Ishikawa (cell line): Measurements from ENCODE around the gene PLCB3.
A peak's percentile ranks its signal among the peaks of the same experiment; 100 is the strongest.

Experiments
- CEBPB ChIP-seq: IDR thresholded peaks from 2 replicates; pipeline ENCODE4 v1.6.1; 2012
- CREB1 ChIP-seq: IDR thresholded peaks from 2 replicates; pipeline ENCODE4 v1.6.1; 2012; ENCODE audit warnings: low read depth
- EGR1 ChIP-seq: IDR thresholded peaks from 2 replicates; pipeline ENCODE4 v1.6.1; 2012
- EP300 ChIP-seq: IDR thresholded peaks from 2 replicates; pipeline ENCODE4 v1.6.1; 2012; ENCODE audit warnings: borderline replicate concordance
- FOXM1 ChIP-seq: IDR thresholded peaks from 2 replicates; pipeline ENCODE4 v1.6.1; 2012; ENCODE audit warnings: low read depth, borderline replicate concordance
- NFIC ChIP-seq: IDR thresholded peaks from 2 replicates; pipeline ENCODE4 v1.6.1; 2012
- RAD21 ChIP-seq: IDR thresholded peaks from 2 replicates; pipeline ENCODE4 v1.6.1; 2012; ENCODE audit warnings: low read depth
- TAF1 ChIP-seq: IDR thresholded peaks from 2 replicates; pipeline ENCODE4 v1.6.1; 2012; ENCODE audit warnings: low read depth, mild to moderate bottlenecking
- TCF12 ChIP-seq: IDR thresholded peaks from 2 replicates; pipeline ENCODE4 v1.6.1; 2012; ENCODE audit warnings: low read depth
- TEAD4 ChIP-seq: IDR thresholded peaks from 2 replicates; pipeline ENCODE4 v1.6.1; 2012
- YY1 ChIP-seq: IDR thresholded peaks from 2 replicates; pipeline ENCODE4 v1.6.1; 2012; ENCODE audit warnings: low read depth
- ZBTB7A ChIP-seq: IDR thresholded peaks from 2 replicates; pipeline ENCODE4 v1.6.1; 2012; ENCODE audit warnings: low read depth
- TF ChIP-seq, protein P1 (sequence below): IDR thresholded peaks from 2 replicates; pipeline ENCODE4 v1.6.1; 2012
- TF ChIP-seq, protein P2 (sequence below): IDR thresholded peaks from 2 replicates; pipeline ENCODE4 v1.6.1; 2012
- TF ChIP-seq, protein P3 (sequence below): IDR thresholded peaks from 2 replicates; pipeline ENCODE4 v1.6.1; 2012; ENCODE audit warnings: low read depth, mild to moderate bottlenecking

The PLCB3 gene

DNA sequence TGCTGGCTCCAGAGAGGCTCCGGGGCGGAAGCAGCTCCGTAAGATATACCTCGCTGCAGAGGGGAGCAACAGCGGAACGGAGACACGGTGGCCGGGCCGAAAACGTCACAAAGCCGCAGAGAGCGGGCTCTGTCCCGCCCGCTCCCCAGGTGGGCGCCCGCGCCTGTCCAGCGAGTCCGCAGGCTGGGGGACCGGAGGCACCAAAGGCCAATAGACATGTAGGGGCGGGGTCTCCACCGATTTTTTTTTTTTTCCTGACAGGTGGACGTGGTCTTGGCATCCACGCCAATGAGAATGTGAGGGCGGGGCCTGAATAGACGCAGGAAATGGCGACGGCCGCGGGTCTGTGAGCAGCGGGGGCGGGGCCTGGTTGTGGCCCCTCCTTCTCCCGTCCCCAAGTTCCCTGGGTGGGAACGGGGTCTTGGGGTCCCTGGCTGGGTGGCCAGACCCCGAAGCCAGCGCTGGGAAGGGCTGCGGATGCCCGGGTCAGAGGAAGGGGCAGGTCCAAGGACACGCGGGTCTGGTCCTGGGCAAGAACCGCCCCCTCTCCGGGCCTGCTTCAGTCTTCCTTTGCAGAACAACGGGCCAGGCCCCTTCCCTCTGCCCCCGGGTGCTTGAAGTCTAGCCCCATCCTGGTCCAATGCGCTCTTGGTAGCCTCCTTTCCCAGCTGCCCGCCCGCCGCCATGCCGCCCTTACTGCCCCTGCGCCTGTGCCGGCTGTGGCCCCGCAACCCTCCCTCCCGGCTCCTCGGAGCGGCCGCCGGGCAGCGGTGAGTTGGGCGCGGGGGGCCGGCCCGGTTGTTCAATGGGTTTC, 21.0 kb upstream of the PLCB3 start, which contains the start of gene DNAJC4:
Gene DNAJC4 (plus strand): TSS at position 378 of the 814 bp plus-strand sequence. CDS start 307 bp downstream, at position 685.
- TF ChIP-seq, protein P1, sequence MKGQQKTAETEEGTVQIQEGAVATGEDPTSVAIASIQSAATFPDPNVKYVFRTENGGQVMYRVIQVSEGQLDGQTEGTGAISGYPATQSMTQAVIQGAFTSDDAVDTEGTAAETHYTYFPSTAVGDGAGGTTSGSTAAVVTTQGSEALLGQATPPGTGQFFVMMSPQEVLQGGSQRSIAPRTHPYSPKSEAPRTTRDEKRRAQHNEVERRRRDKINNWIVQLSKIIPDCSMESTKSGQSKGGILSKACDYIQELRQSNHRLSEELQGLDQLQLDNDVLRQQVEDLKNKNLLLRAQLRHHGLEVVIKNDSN: no peak
- TF ChIP-seq RAD21 (no peak), EP300 (no peak), CEBPB (no peak), FOXM1 (no peak), CREB1 (peak; percentile 44), EGR1 (0 out of 2 replicates have a peak, but pooled peaks have one; percentile 20), TAF1 (peak; percentile 55; the same call in 1 of the 2 replicates), TCF12 (peak; percentile 26; the same call in 1 of the 2 replicates), NFIC (no peak), ZBTB7A (peak; percentile 98), YY1 (peak; percentile 72), TEAD4 (no peak)
- TF ChIP-seq, protein P2, sequence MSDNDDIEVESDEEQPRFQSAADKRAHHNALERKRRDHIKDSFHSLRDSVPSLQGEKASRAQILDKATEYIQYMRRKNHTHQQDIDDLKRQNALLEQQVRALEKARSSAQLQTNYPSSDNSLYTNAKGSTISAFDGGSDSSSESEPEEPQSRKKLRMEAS: no peak; the same call in 1 of the 2 replicates
- TF ChIP-seq, protein P3, sequence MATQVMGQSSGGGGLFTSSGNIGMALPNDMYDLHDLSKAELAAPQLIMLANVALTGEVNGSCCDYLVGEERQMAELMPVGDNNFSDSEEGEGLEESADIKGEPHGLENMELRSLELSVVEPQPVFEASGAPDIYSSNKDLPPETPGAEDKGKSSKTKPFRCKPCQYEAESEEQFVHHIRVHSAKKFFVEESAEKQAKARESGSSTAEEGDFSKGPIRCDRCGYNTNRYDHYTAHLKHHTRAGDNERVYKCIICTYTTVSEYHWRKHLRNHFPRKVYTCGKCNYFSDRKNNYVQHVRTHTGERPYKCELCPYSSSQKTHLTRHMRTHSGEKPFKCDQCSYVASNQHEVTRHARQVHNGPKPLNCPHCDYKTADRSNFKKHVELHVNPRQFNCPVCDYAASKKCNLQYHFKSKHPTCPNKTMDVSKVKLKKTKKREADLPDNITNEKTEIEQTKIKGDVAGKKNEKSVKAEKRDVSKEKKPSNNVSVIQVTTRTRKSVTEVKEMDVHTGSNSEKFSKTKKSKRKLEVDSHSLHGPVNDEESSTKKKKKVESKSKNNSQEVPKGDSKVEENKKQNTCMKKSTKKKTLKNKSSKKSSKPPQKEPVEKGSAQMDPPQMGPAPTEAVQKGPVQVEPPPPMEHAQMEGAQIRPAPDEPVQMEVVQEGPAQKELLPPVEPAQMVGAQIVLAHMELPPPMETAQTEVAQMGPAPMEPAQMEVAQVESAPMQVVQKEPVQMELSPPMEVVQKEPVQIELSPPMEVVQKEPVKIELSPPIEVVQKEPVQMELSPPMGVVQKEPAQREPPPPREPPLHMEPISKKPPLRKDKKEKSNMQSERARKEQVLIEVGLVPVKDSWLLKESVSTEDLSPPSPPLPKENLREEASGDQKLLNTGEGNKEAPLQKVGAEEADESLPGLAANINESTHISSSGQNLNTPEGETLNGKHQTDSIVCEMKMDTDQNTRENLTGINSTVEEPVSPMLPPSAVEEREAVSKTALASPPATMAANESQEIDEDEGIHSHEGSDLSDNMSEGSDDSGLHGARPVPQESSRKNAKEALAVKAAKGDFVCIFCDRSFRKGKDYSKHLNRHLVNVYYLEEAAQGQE: no peak

DNA sequence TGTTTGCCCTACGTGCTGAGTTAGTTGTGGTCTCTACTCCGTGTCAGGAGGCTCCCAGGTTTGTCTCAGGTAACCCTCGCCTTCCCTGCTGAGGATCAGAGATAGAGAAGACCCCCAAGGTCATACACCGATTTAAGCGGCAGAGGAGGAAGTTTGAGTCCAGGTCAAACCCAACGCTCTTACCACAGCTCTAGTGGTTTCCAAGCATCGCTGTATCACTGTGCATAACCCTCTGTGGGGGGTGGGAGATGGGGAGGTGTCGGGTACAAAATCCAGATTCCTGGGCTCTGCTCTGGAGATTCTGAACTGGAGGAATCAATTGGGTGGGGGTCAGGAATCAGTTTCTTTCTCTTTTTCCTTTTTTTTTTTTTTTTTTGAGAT, 20.4 kb upstream of the PLCB3 start:
- TF ChIP-seq EGR1 (no peak), TCF12 (no peak), TEAD4 (no peak), CEBPB (no peak), TAF1 (no peak), YY1 (no peak), ZBTB7A (no peak)

DNA sequence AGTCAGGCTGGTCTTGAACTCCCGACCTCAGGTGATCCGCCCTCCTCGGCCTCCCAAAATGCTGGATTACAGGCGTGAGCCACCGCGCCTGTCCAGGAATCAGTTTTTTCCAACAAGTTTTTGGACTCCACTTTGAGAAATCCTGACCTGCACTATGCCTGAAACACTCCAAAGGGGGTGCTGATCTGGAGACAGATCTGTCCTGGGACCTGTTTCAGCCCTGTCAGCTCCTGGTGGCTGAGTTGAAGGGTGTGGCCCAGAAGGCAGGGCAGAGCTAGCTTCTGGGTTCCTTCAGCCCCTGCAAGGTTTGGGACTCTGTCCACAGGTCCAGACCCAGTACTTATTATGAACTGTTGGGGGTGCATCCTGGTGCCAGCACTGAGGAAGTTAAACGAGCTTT, 19.8 kb upstream of the PLCB3 start:
- TF ChIP-seq RAD21 (no peak), TCF12 (no peak), NFIC (no peak), EP300 (no peak)
- TF ChIP-seq, protein P3: no peak

DNA sequence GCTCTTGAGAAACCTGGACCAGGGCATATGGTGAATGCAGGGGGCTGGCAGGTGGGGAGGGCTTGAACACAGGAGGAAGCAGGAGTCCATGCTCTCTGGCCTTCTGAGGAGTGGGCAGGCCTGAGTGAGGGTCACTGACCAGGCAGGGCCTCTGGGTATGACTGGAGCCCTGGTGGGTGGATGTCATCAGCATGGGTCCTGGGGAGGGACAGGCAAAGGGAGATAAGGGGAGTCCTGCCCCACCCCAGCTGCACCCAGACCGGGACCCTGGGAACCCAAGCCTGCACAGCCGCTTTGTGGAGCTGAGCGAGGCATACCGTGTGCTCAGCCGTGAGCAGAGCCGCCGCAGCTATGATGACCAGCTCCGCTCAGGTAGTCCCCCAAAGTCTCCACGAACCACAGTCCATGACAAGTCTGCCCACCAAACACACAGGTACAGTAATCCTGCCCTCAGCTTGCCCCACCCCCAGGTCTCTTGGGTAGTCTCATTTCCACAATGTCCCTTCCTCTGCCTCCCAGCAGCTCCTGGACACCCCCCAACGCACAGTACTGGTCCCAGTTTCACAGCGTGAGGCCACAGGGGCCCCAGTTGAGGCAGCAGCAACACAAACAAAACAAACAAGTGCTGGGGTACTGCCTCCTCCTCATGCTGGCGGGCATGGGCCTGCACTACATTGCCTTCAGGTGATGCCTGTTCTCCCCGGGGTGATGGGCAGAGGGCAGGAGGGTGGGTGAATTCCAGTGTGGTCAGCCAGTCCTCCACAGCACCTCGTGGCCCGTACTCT, 19.0 kb upstream of the PLCB3 start:
- TF ChIP-seq EP300 (no peak), FOXM1 (no peak), CEBPB (no peak)
- TF ChIP-seq, protein P1: no peak

DNA sequence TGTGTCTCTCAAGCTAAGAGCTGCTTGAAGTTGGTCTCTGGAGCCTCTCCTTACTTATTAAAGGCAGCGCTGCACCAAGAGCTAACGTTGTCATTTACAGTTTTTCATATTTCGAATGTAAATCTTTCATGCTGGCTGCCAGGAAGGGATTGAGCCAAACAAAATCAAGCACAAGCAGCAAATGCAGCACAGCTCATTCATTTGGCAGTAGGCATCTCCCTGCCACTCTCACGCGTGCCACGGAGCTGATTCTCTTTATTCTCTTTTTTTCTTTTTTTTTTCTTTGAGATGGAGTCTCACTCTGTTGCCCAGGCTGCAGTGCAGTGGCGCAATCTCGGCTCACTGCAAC, 18.4 kb upstream of the PLCB3 start:
- no peak for TF ChIP-seq RAD21
- no peak for TF ChIP-seq EGR1
- TF ChIP-seq, protein P1: no peak
- no peak for TF ChIP-seq YY1
- TF ChIP-seq FOXM1: no peak
